ENCODE results near the gene GALNT12.
A peak's percentile ranks its signal among the peaks of the same experiment; 100 is the strongest.

The GALNT12 gene

DNA sequence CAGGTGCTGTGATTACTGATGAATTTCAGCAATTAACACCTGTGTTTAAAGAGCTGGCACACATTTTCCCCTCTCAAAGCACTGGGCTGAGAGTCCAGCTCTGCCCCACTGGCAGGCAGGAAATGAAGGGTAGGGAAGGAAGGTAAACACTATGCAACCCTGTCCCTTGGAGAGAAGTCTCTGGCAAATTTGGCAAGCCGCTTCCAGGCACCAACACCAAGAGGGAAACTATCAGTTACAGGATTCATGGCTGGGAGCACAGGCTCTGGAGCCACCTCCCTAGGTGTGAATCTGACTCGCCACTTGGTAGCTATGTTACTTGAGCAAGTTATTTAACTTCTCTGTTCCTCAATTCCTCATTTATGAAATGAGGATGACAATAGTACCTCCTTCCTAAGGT, 14.4 kb upstream of the GALNT12 start:
- no peak for DNase-seq (ENCODE audit: extremely low spot score)
- ChIA-PET POLR2A (no interaction called here), CTCF (interaction anchor here (1.4 to 7.0 kb wide), 10 partner anchors 9 to 516 kb away, joined by 3 to 50 read pairs (median 6); partner anchors contain the start of gene GALNT12)
- TF ChIP-seq, protein P1, sequence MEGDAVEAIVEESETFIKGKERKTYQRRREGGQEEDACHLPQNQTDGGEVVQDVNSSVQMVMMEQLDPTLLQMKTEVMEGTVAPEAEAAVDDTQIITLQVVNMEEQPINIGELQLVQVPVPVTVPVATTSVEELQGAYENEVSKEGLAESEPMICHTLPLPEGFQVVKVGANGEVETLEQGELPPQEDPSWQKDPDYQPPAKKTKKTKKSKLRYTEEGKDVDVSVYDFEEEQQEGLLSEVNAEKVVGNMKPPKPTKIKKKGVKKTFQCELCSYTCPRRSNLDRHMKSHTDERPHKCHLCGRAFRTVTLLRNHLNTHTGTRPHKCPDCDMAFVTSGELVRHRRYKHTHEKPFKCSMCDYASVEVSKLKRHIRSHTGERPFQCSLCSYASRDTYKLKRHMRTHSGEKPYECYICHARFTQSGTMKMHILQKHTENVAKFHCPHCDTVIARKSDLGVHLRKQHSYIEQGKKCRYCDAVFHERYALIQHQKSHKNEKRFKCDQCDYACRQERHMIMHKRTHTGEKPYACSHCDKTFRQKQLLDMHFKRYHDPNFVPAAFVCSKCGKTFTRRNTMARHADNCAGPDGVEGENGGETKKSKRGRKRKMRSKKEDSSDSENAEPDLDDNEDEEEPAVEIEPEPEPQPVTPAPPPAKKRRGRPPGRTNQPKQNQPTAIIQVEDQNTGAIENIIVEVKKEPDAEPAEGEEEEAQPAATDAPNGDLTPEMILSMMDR (IDR thresholded peaks at IDR 0.05; ENCODE audit: control extremely low read depth, extremely low read depth, low read depth, missing control alignments): no peak

DNA sequence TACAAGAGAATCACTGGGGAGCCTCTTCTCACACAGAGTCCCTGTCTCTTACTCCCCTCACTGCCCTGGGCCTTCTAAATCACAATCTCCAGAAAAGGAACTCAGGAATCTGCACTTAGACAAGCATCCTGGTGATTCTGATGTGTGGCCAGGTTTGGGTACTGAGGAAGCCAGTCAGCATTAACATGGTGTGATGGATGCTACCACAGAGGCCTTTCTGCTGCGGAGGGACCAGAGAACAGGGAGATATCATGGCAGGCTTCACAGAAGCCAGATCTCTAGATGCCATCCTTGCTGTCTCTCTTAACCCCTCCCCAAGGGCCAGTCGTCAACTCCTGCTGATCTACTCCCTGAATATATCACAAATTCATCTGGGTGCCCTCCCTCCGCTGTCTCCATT, 12.7 kb upstream of the GALNT12 start:
- DNase-seq (ENCODE audit: extremely low spot score): no peak
- POLR2A ChIA-PET: no interaction called here
- TF ChIP-seq, protein P1 (IDR thresholded peaks at IDR 0.05; ENCODE audit: control extremely low read depth, extremely low read depth, low read depth, missing control alignments): no peak
- CTCF ChIA-PET: interaction anchor here (7.0 kb wide), 1 partner anchor 19 kb away, joined by 50 read pairs; no protein-coding TSS in a partner anchor

GRCh38 chr9:98795295-98795955, 12.0 kb upstream of the GALNT12 start:
- DNase-seq (ENCODE audit: extremely low spot score): no peak
- CTCF ChIA-PET: interaction anchor here (7.0 kb wide), 1 partner anchor 20 kb away, joined by 50 read pairs; no protein-coding TSS in a partner anchor
- POLR2A ChIA-PET: no interaction called here
- TF ChIP-seq, protein P1 (IDR thresholded peaks at IDR 0.05; ENCODE audit: control extremely low read depth, extremely low read depth, low read depth, missing control alignments): no peak

- CTCF ChIA-PET: interaction anchor here (0.7 to 7.0 kb wide), 3 partner anchors 9 to 481 kb away, joined by 3 to 50 read pairs (median 4); no protein-coding TSS in a partner anchor
- DNase-seq (ENCODE audit: extremely low spot score): peak; percentile 43
- POLR2A ChIA-PET: no interaction called here
- TF ChIP-seq, protein P1 (IDR thresholded peaks at IDR 0.05; ENCODE audit: control extremely low read depth, extremely low read depth, low read depth, missing control alignments): no peak
Measured at GRCh38 chr9:98795970-98796363, 11.5 kb upstream of the GALNT12 start.

DNA sequence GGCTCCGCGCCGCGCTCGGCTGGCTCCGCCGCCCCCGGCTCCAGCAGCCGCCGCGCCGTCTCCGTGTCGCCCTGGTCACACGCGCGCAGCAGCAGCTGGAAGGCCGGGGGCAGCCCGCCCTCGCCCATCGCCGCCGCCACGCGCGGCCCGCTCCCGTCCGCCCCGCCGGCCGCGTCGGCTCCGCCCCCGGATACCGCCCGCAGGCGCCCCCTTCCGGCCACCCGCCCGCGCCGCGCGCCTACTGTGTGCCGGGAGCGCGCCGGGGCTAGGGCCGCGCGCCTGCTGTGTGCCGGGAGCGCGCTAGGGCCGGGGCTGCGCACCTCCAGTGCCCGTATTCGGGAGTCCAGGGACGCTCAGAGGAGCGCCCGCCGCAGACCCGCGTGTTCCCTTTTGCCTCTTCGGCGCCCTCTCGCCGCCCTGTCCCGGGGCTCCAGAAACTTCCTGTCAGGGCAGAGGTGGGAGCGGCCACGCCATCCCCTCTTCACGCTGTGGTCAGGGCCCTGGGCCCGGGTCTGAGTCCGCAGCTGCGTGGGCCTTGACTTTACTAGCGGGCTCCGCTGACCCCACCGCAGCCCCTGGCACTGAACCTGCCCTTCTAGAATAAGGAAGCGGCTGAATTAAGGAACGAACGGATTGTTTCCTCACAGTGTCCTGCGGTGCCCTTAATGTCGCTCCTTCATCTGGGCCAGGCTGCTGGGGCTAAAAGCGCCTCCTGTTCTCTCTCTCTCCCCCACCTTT, 10.9 kb upstream of the GALNT12 start, which contains the start of gene ANKS6:
ANKS6 (minus strand) TSS at position 192 of the 738 bp plus-strand sequence; CDS start at position 128, 64 bp downstream.
- ChIA-PET CTCF (interaction anchor here (0.7 to 7.0 kb wide), 4 partner anchors 9 to 482 kb away, joined by 3 to 50 read pairs (median 10); partner anchors contain the start of gene GALNT12), POLR2A (no interaction called here)
- DNase-seq (ENCODE audit: extremely low spot score): peak; percentile 88
- TF ChIP-seq, protein P1 (IDR thresholded peaks at IDR 0.05; ENCODE audit: control extremely low read depth, extremely low read depth, low read depth, missing control alignments): peak; percentile 80

DNA sequence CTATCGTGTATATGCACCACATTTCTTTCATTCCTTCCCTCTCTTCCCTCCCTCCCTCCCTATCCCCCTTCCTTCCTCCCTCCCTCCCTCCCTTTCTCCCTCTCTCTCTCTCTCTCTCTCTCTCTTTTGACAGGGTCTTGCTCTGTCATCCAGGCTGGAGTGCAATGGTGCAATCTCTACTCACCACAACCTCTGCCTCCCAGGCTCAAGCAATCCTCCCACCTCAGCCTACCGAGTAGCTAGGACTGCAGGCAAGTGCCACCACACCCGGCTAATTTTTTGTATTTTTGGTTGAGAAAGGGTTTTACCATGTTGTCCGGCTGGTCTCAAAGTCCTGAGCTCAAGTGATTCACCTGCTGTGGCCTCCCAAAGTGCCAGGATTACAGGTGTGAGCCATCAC, 10.0 kb upstream of the GALNT12 start:
- TF ChIP-seq, protein P1 (IDR thresholded peaks at IDR 0.05; ENCODE audit: control extremely low read depth, extremely low read depth, low read depth, missing control alignments): no peak
- POLR2A ChIA-PET: no interaction called here
- DNase-seq (ENCODE audit: extremely low spot score): no peak
- CTCF ChIA-PET: interaction anchor here (1.2 to 2.4 kb wide), 2 partner anchors 9 to 22 kb away, joined by 9 to 15 read pairs; partner anchors contain the start of gene GALNT12

Measured in GM10248 (cell line).